AG04450 (cell line): ENCODE data around the gene CABP5. TPM values are rescaled to one million over a fixed set of nuclear protein-coding genes. Genes with fewer than 3 reads are reported as not detected.

Experiments
- polyA plus RNA-seq: library from polyadenylated mRNA; depleted of rRNA; stranded (reverse); fragments of >200 nt; gene quantifications from 2 replicates; pipeline ENCODE4 v1.2.3, GENCODE V29; 2011; rRNA removed

CABP5 gene
- polyA plus RNA-seq, 1 experiment: not detected

Other genes starting within 250 kb of the CABP5 start
- not detected in 2 replicates for gene TPRX1, start 239.5 kb downstream of the CABP5 start, polyA plus RNA-seq
- gene CRX, start 222.1 kb downstream of the CABP5 start, polyA plus RNA-seq: not detected in 2 replicates
- not detected in 2 replicates for gene TPRX2, start 184.8 kb downstream of the CABP5 start, polyA plus RNA-seq
- gene SULT2A1, start 157.8 kb downstream of the CABP5 start, polyA plus RNA-seq: not detected in 2 replicates
- gene BSPH1, start 51.9 kb downstream of the CABP5 start, polyA plus RNA-seq: not detected in 2 replicates
- gene ELSPBP1, start 49.4 kb downstream of the CABP5 start, polyA plus RNA-seq: not detected in 2 replicates
- 8.0 and 10.4 TPM in 2 replicates for gene PLA2G4C, start 66.7 kb upstream of the CABP5 start, polyA plus RNA-seq
- 7.6 and 8.2 TPM in 2 replicates for gene LIG1, start 126.3 kb upstream of the CABP5 start, polyA plus RNA-seq
- gene ZSWIM9, start 126.6 kb upstream of the CABP5 start, polyA plus RNA-seq: 0.66 and 0.83 TPM in 2 replicates
- gene CARD8, start 211.8 kb upstream of the CABP5 start, polyA plus RNA-seq: 18.8 and 22.4 TPM in 2 replicates
- 0.53 and 0.63 TPM in 2 replicates for gene ZNF114, start 226.0 kb upstream of the CABP5 start, polyA plus RNA-seq